Uterus (tissue), 4 donors: Measurements from ENCODE around the gene PAPPA2. TPM values are rescaled to one million over a fixed set of nuclear protein-coding genes. Genes with fewer than 3 reads are reported as not detected.

Source experiments
- DNase-seq, 2 donors: peaks; one replicate each; pipeline ENCODE4 v3.0.0-alpha.2; 2019 to 2020
- H3K27ac ChIP-seq, 2 donors: fragments of 200-600 bp; sonication (generic); 1 replicate in 1 of 2; 2 replicates in 1 of 2; pipeline ENCODE4 v1.5.1; 2016 to 2018
- H3K27me3 ChIP-seq, 2 donors: fragments of 200-600 bp; sonication (generic); one replicate each; pipeline ENCODE4 v1.5.1; 2018 to 2019; ENCODE audit warnings: control low read depth in 1 of 2
- H3K36me3 ChIP-seq, 2 donors: fragments of 200-600 bp; sonication (generic); one replicate each; pipeline ENCODE4 v1.5.1; 2019; ENCODE audit warnings: control low read depth in 1 of 2
- H3K4me1 ChIP-seq, 2 donors: fragments of 200-600 bp; sonication (generic); one replicate each; pipeline ENCODE4 v1.5.1; 2018 to 2019; ENCODE audit warnings: control low read depth in 1 of 2
- H3K4me3 ChIP-seq, 2 donors: fragments of 200-600 bp; sonication (generic); 1 replicate in 1 of 2; 2 replicates in 1 of 2; pipeline ENCODE4 v1.5.1; 2018 to 2019; ENCODE audit warnings: mild to moderate bottlenecking in 1 of 2
- H3K9me3 ChIP-seq, 2 donors: fragments of 200-600 bp; sonication (generic); one replicate each; pipeline ENCODE4 v1.5.1; 2019; ENCODE audit warnings: control low read depth in 1 of 2
- POLR2A ChIP-seq, 2 donors: fragments of 450-650 bp; IDR thresholded peaks; one replicate each; pipeline ENCODE4 v1.6.1; 2016; ENCODE audit warnings: antibody characterized with exemption in 2 of 2, mild to moderate bottlenecking in 1 of 2, moderate library complexity in 1 of 2
- intact Hi-C: fragments of 100-400 bp; cut with DNase I; formaldehyde crosslinking; loops from one replicate; pipeline ENCODE4 v1.15.1; 2023; ENCODE audit warnings: low total_unique reads
- total RNA-seq, 4 donors: library from RNA; depleted of rRNA in 3 of 4; stranded (reverse); fragments of >200 nt in 3 of 4; gene quantifications; one replicate each; pipeline versions ENCODE4 v1.1.0 to v1.2.4, GENCODE V29; 2014 to 2023
- TF ChIP-seq, protein P1 (sequence below), 4 experiments: fragments of 200-600 bp in 2 of 4; fragments of 450-650 bp in 2 of 4; sonication (generic) in 2 of 4; IDR thresholded peaks; one replicate each; pipeline ENCODE4 v1.5.1; 2016 to 2019; ENCODE audit warnings: antibody characterized with exemption in 4 of 4, mild to moderate bottlenecking in 2 of 4, moderate library complexity in 1 of 4
- donor health status: DM: yes; HTN: yes; CAD: no.

PAPPA2 gene
- total RNA-seq, 4 donors from 2014 or later: 0.51 to 4.0 (median 0.73) TPM; not detected in 1

DNA sequence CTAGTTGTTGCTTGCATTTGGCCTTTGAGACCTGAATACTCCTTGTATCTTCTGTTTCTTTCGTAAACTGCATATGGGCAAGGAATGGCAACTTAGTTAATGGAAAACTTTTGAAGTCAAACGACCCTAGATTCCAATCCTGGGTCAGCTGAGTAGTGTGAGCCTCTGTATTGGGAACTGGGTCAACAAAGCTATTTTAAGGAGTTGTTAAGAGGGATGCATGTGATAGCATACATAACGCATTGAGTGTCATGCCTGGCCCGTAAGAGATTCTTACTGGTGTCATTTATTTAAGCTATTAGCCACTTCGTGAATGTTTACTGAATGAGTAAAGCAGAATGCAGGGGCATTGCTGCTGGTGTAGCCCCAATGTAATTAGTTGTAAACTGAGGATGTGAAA is 340.1 kb downstream of the PAPPA2 start:
- no peak for TF ChIP-seq POLR2A (IDR thresholded peaks at IDR 0.05)
- TF ChIP-seq, protein P1, sequence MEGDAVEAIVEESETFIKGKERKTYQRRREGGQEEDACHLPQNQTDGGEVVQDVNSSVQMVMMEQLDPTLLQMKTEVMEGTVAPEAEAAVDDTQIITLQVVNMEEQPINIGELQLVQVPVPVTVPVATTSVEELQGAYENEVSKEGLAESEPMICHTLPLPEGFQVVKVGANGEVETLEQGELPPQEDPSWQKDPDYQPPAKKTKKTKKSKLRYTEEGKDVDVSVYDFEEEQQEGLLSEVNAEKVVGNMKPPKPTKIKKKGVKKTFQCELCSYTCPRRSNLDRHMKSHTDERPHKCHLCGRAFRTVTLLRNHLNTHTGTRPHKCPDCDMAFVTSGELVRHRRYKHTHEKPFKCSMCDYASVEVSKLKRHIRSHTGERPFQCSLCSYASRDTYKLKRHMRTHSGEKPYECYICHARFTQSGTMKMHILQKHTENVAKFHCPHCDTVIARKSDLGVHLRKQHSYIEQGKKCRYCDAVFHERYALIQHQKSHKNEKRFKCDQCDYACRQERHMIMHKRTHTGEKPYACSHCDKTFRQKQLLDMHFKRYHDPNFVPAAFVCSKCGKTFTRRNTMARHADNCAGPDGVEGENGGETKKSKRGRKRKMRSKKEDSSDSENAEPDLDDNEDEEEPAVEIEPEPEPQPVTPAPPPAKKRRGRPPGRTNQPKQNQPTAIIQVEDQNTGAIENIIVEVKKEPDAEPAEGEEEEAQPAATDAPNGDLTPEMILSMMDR (IDR thresholded peaks at IDR 0.05): no peak
- Histone ChIP-seq H3K4me1 (peaks cover 0 to 12% of the 10 kb centered on the region in 2 donors), H3K27ac (no peak overlapping the region), H3K4me3 (no peak overlapping the region), H3K9me3 (no peaks in the 10 kb centered on the region), H3K27me3 (no peaks in the 10 kb centered on the region), H3K36me3 (no peaks in the 10 kb centered on the region)
- DNase-seq: no peak
- intact Hi-C loops: no loop called here

DNA sequence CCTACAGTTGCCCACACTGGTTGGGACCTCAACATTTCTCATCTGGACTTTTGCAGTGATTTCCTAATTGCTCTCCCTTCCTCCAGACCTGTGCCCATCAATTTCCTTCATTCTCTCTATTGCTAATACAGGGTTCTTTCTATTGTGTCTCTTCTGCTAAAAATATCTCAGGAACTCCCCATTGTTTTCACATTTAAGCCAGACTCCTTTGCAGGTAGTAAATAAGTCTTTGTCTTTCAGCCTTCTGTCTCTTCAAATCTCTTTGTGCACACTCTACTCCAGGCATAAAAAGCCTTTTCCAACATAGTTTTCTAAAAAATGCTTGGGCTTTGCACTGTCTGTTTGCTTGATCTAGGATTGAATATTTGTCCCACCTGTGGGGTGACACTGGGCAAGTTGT is 340.6 kb downstream of the PAPPA2 start:
- Histone ChIP-seq H3K27me3 (no peaks in the 10 kb centered on the region), H3K36me3 (no peaks in the 10 kb centered on the region), H3K9me3 (no peaks in the 10 kb centered on the region), H3K4me1 (peaks cover 0 to 12% of the 10 kb centered on the region in 2 donors), H3K27ac (no peak overlapping the region), H3K4me3 (no peak overlapping the region)
- TF ChIP-seq POLR2A (IDR thresholded peaks at IDR 0.05): no peak
- intact Hi-C loops: no loop called here
- DNase-seq: no peak

DNA sequence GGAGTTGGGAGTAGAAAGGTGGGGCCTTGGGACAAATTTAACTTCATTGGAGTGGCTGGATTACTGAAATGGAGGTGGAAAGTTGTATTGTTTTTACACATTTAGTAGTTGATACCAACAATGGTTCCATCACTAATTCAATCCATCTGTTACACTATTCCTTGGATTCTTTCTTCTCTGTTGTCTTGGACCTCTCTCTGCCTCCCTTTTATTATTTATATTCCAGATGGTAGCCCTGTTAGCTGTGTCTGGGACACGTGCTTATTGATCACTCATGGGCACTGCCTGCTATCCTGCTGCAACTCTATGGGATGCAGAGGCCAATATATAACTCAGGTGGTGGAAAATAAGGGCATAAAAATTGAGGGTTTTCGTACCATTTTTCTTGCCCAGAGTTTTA is 346.3 kb downstream of the PAPPA2 start:
- intact Hi-C loops: no loop called here
- TF ChIP-seq POLR2A (IDR thresholded peaks at IDR 0.05): no peak
- TF ChIP-seq, protein P1 (IDR thresholded peaks at IDR 0.05): no peak
- H3K4me3 ChIP-seq: no peak overlapping the region

DNA sequence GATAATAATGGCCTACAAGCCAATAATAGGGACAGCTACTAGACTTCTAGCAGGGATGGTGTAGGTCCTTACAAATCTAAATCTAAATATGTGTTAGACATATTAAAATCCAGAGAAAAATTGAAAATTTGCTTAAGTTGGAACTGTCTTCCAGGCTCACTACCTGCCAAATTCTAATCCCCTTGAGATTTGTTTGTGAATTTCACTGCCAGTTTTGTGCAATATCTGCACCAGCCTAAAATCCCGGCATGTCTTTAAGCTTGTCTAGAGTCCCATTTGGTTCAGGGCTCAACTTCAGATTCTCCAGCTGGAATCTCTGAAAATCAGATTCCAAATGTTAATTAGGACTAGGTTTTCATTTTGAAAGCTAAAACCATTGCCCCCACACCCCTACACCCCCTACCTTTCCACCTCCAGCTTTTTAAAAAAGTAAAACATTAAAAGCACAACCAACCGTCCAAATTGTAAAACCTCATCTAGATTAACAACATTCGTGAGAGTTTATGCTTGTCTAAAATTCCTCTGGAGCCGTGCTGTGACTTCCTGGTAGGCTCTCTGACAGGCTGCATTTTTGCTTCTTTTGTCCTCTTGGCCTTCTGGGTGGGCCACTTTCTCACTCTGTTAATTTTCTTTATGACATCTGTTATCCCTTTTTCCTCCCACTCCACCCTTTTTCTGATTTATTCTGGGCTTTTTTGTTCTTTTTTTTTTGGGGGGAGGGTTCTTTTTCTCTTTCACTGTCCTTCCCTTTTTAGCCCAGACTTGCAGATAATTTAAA is 348.7 kb downstream of the PAPPA2 start:
- intact Hi-C loops: no loop called here
- TF ChIP-seq POLR2A (IDR thresholded peaks at IDR 0.05): no peak
- TF ChIP-seq, protein P1 (IDR thresholded peaks at IDR 0.05): no peak
- Histone ChIP-seq H3K4me1 (no peaks in the 10 kb centered on the region), H3K27ac (no peak overlapping the region), H3K4me3 (no peak overlapping the region), H3K36me3 (no peaks in the 10 kb centered on the region), H3K27me3 (no peaks in the 10 kb centered on the region), H3K9me3 (no peaks in the 10 kb centered on the region)
- no peak for DNase-seq

More for the DNA sequence above, 346.3 kb downstream of the PAPPA2 start:
- Histone ChIP-seq H3K27me3 (no peaks in the 10 kb centered on the region), H3K36me3 (no peaks in the 10 kb centered on the region), H3K27ac (no peak overlapping the region), H3K4me1 (no peaks in the 10 kb centered on the region), H3K9me3 (no peaks in the 10 kb centered on the region)
- no peak for DNase-seq

DNA sequence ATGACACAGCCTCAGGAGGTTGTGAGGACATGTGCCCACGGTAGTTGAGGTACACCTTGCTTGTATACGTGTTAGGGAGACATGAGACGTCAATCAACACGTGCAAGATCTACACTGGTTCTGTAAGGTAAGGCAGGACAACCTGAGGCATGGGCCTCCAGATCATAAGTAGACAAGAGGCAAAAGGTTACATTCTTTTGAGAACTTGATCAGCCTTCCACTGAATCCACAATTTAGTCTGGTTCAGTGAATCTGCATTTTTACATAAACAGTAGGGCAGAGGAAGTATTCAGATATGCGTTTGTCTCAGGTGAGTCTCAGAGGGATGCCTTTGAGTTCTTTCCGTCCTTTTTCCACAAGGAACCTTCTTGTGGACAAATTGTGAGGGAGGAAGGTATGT is 352.6 kb downstream of the PAPPA2 start:
- no peaks in the 10 kb centered on the region for H3K9me3 ChIP-seq
- H3K36me3 ChIP-seq: no peaks in the 10 kb centered on the region
- no peak overlapping the region for H3K4me3 ChIP-seq
- H3K4me1 ChIP-seq: no peaks in the 10 kb centered on the region
- no peak for DNase-seq
- H3K27me3 ChIP-seq: no peaks in the 10 kb centered on the region
- TF ChIP-seq, protein P1 (IDR thresholded peaks at IDR 0.05): no peak
- no peak for TF ChIP-seq POLR2A (IDR thresholded peaks at IDR 0.05)
- intact Hi-C loops: no loop called here
- no peak overlapping the region for H3K27ac ChIP-seq
